B cell (primary cell): ENCODE data around the gene TGFBRAP1. TPM values are rescaled to one million over a fixed set of nuclear protein-coding genes. Genes with fewer than 3 reads are reported as not detected.

Experiments
- ATAC-seq: fragments of 200-7000 bp; cut with Tn5 transposase; one replicate; pipeline ENCODE4 v1.10.0; 2021; ENCODE audit warnings: low read depth, mild to moderate bottlenecking, moderate number of reproducible peaks, moderate library complexity
- CTCF ChIA-PET: fragments of 350-600 bp; sonication (Branson Sonifier 250); formaldehyde crosslinking; loops from one replicate; lab custom pipeline; 2021; ENCODE audit warnings: antibody characterized with exemption, inconsistent platforms; lab: Charles Lee
- POLR2A ChIA-PET: fragments of 350-600 bp; sonication (Branson Sonifier 250); formaldehyde crosslinking; loops from one replicate; lab custom pipeline; 2021; ENCODE audit warnings: antibody characterized with exemption; lab: Charles Lee
- DNase-seq: peaks from one replicate; pipeline ENCODE4 v3.0.0; 2013
- H2AFZ ChIP-seq: 2 replicates; pipeline ENCODE4 v1.6.1; 2012; ENCODE audit warnings: mild to moderate bottlenecking, low read depth, low read length; ENCODE audit not compliant: insufficient read depth, poor library complexity, severe bottlenecking
- H3K27ac ChIP-seq, 2 donors: 1 replicate in 1 of 2; 2 replicates in 1 of 2; pipeline ENCODE4 v1.5.1; 2012 to 2013; ENCODE audit warnings: low read length in 2 of 2, mild to moderate bottlenecking in 2 of 2, moderate library complexity in 1 of 2
- H3K27me3 ChIP-seq, 4 experiments: fragments of 200-600 bp in 1 of 4; sonication (generic) in 1 of 4; replicated peaks in 1 of 4; 1 replicate in 2 of 4; 2 replicates in 2 of 4; pipeline versions ENCODE4 v1.6.1 to v1.7.0; 2013 to 2016; ENCODE audit warnings: low read length in 3 of 4, mild to moderate bottlenecking in 2 of 4, mixed read lengths in 1 of 4, moderate library complexity in 1 of 4; ENCODE audit not compliant: insufficient read depth in 4 of 4, control insufficient read depth in 3 of 4; ENCODE audit errors: control extremely low read depth in 1 of 4
- H3K36me3 ChIP-seq, 2 experiments: replicated peaks in 1 of 2; 1 replicate in 1 of 2; 2 replicates in 1 of 2; pipeline versions ENCODE4 v1.6.1 to v1.7.1; 2013; ENCODE audit warnings: low read length in 1 of 2; ENCODE audit not compliant: insufficient read depth in 2 of 2, control insufficient read depth in 1 of 2; ENCODE audit errors: control extremely low read depth in 1 of 2, extremely low read depth in 1 of 2
- H3K4me1 ChIP-seq, 2 donors: fragments of 200-600 bp in 1 of 2; sonication (generic) in 1 of 2; 1 replicate in 1 of 2; 2 replicates in 1 of 2; pipeline versions ENCODE4 v1.5.1 to v1.6.1; 2013 to 2017; ENCODE audit warnings: low read length in 2 of 2; ENCODE audit not compliant: control insufficient read depth in 2 of 2, insufficient read depth in 2 of 2
- H3K4me2 ChIP-seq: replicated peaks from 2 replicates; pipeline ENCODE3; 2012; ENCODE audit warnings: mild to moderate bottlenecking, low read depth, low read length; ENCODE audit not compliant: poor library complexity, severe bottlenecking
- H3K4me3 ChIP-seq, 5 experiments: fragments of 200-600 bp in 1 of 5; sonication (generic) in 1 of 5; 1 replicate in 3 of 5; 2 replicates in 2 of 5; pipeline versions ENCODE4 v1.5.1 to v1.7.0; 2011 to 2016; ENCODE audit warnings: low read length in 4 of 5, mild to moderate bottlenecking in 4 of 5, low read depth in 2 of 5, control low read depth in 1 of 5, moderate library complexity in 1 of 5; ENCODE audit not compliant: insufficient read depth in 1 of 5; ENCODE audit errors: control extremely low read depth in 1 of 5, extremely low read depth in 1 of 5
- H3K79me2 ChIP-seq: fragments of 200-600 bp; sonication (generic); one replicate; pipeline ENCODE4 v1.6.0; 2016; ENCODE audit warnings: low read length; ENCODE audit not compliant: control insufficient read depth, insufficient read depth
- H3K9ac ChIP-seq: fragments of 200-600 bp; sonication (generic); 2 replicates; pipeline ENCODE4 v1.6.1; 2017; ENCODE audit warnings: mild to moderate bottlenecking, low read length, moderate library complexity
- H3K9me3 ChIP-seq, 3 donors: one replicate each; pipeline versions ENCODE4 v1.6.1 to v1.7.1; 2013; ENCODE audit warnings: low read length in 2 of 3; ENCODE audit not compliant: control insufficient read depth in 2 of 3, insufficient read depth in 1 of 3; ENCODE audit errors: control extremely low read depth in 1 of 3
- H4K20me1 ChIP-seq: 2 replicates; pipeline ENCODE4 v1.6.0; 2012; ENCODE audit warnings: mild to moderate bottlenecking, low read length; ENCODE audit not compliant: insufficient read depth, control insufficient read depth, poor library complexity, severe bottlenecking
- H3K27ac Mint-ChIP-seq: one replicate; pipeline ENCODE4 v1.8.0; 2021; ENCODE audit warnings: mixed read lengths
- H3K27me3 Mint-ChIP-seq: one replicate; pipeline ENCODE4 v1.8.0; 2021; ENCODE audit warnings: mixed read lengths
- H3K4me1 Mint-ChIP-seq: one replicate; pipeline ENCODE4 v1.8.0; 2021; ENCODE audit warnings: mixed read lengths
- H3K4me3 Mint-ChIP-seq: one replicate; pipeline ENCODE4 v1.8.0; 2021; ENCODE audit warnings: mixed read lengths
- H3K9me3 Mint-ChIP-seq: one replicate; pipeline ENCODE4 v1.8.0; 2022; ENCODE audit warnings: mixed read lengths; ENCODE audit not compliant: insufficient read depth
- CTCF ChIP-seq: fragments of 200-600 bp; IDR thresholded peaks from one replicate; pipeline ENCODE4 v1.8.0; 2022; ENCODE audit warnings: antibody characterized with exemption, mild to moderate bottlenecking
- EZH2 ChIP-seq: IDR thresholded peaks from 2 replicates; pipeline ENCODE4 v1.6.1; 2012; ENCODE audit warnings: borderline replicate concordance, low read depth, mild to moderate bottlenecking, moderate library complexity, low read length; ENCODE audit not compliant: insufficient read depth, poor library complexity, severe bottlenecking
- WGBS: methylation state at CpG from one replicate; pipeline ENCODE4 v1.1.5; 2013; ENCODE audit warnings: missing lambda C conversion rate; ENCODE audit not compliant: insufficient coverage; 5-methylcytosine and 5-hydroxymethylcytosine counted together
- intact Hi-C: fragments of 100-400 bp; cut with micrococcal nuclease; formaldehyde crosslinking; loops from one replicate; pipeline ENCODE4 v1.10.0; 2022
- polyA plus RNA-seq: library from polyadenylated mRNA; depleted of rRNA; stranded (reverse); fragments of >200 nt; gene quantifications from 2 replicates; pipeline ENCODE4 v1.2.3, GENCODE V29; 2012
- total RNA-seq, 2 donors: library from RNA; stranded (reverse); fragments of 120-200 nt in 1 of 2; gene quantifications; 1 replicate in 1 of 2; 2 replicates in 1 of 2; pipeline versions ENCODE4 v1.2.3 to v1.2.4, GENCODE V29; 2013 to 2022

The TGFBRAP1 gene
- total and polyA plus RNA-seq, 2 donors (not counting 1 experiment from before 2014, with no cell fraction given) = 9.3 to 21.7 TPM

DNA sequence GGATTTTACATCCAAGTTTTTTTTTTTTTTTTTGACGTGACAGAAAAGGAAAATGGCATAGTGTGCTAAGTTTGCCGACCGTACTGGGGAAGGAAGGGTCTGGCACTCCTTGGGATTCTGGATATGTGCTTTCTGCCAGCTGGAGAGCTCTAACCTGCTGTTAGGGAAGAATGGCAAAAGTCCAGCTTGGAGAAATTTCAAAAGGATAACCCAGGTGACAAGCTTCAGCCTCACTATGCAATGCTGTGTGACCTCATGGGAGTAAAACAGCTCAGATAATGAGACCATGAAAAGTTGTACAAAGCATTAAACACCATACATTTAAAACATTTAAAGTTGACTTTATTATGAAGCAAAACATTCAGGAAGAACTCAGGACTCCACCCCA, 98.3 kb downstream of the TGFBRAP1 start:
- 95% methylated on average over 3 of the region's 3 CpGs for WGBS
- intact Hi-C loops = no loop called here
- no peak for DNase-seq

DNA sequence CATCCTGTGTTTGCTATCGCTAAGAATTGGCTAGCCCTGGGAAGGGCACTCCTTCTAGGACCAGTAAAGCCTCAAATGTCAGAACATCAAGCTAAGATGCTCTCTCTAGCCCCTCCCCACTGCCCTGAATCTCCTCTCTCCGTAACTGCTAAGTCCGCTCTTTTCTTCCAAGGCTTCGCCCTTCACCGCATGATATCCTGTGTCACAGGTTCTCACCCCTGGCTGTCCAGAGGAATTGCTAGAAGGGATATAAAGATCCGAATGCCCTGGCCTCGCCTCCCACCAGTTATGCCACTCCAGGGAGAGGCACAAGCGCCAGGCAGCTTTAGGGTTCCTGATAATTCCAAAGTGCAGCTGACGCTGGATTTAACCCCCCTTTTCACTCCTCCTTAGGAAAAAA, 105.1 kb downstream of the TGFBRAP1 start:
- no peak overlapping the region for H3K9ac ChIP-seq
- intact Hi-C loops = no loop called here
- CTCF ChIA-PET = interaction anchor here (0.8 kb wide), 1 partner anchor 9 kb away, joined by 3 read pairs; no protein-coding TSS in a partner anchor

More for the DNA sequence above, 98.3 kb downstream of the TGFBRAP1 start:
- CTCF ChIA-PET = interaction anchor here (0.7 to 16.5 kb wide), 4 partner anchors 10 to 116 kb away, joined by 3 to 643 read pairs (median 4); partner anchors contain the start of gene GPR45
- Histone ChIP-seq H3K79me2 (no peaks in the 10 kb centered on the region), H3K4me3 (no peak overlapping the region), H4K20me1 (no peaks in the 10 kb centered on the region), H3K27ac (no peak overlapping the region), H3K4me1 (peaks cover 5% of the 10 kb centered on the region in 2 donors), H3K27me3 (no peaks in the 10 kb centered on the region), H3K4me2 (no peak overlapping the region), H2AFZ (no peak overlapping the region), H3K36me3 (no peaks in the 10 kb centered on the region), H3K9me3 (no peaks in the 10 kb centered on the region), H3K9ac (no peak overlapping the region)
- TF ChIP-seq EZH2 = no peak
- TF ChIP-seq CTCF = no peak
- POLR2A ChIA-PET = no interaction called here
- Mint-ChIP-seq H3K4me3 (no peak overlapping the region), H3K4me1 (peaks cover 7% of the 10 kb centered on the region), H3K27me3 (no peaks in the 10 kb centered on the region), H3K27ac (no peak overlapping the region), H3K9me3 (no peaks in the 10 kb centered on the region)
- no peak for ATAC-seq

More for the DNA sequence above, 105.1 kb downstream of the TGFBRAP1 start:
- Histone ChIP-seq H3K27ac (no peak overlapping the region), H4K20me1 (no peaks in the 10 kb centered on the region), H3K79me2 (no peaks in the 10 kb centered on the region), H3K27me3 (peaks cover 0 to 2% (median 0%) of the 10 kb centered on the region in 4 experiments), H3K9me3 (no peaks in the 10 kb centered on the region), H3K4me3 (no peak overlapping the region), H3K4me1 (no peaks in the 10 kb centered on the region), H2AFZ (no peak overlapping the region), H3K36me3 (no peaks in the 10 kb centered on the region), H3K4me2 (no peak overlapping the region)
- TF ChIP-seq CTCF = no peak
- TF ChIP-seq EZH2 = no peak
- no peak for ATAC-seq
- DNase-seq = no peak
- POLR2A ChIA-PET = no interaction called here
- no peaks in the 10 kb centered on the region for H3K9me3 Mint-ChIP-seq
- H3K27me3 Mint-ChIP-seq = peaks cover 16% of the 10 kb centered on the region
- 100% methylated on average over 7 of the region's 9 CpGs for WGBS
- H3K4me3 Mint-ChIP-seq = no peak overlapping the region
- H3K4me1 Mint-ChIP-seq = no peaks in the 10 kb centered on the region
- H3K27ac Mint-ChIP-seq = no peak overlapping the region
